ENCODE data around the gene FUT9.

GRCh38 chr6:96059586-96059985 lies 43.8 kb downstream of the FUT9 start:
- TF ChIP-seq EZH2phosphoT487 (IDR thresholded peaks at IDR 0.05; ENCODE audit: borderline replicate concordance), result no peak
- no peak for TF ChIP-seq CTCF (conservative IDR thresholded peaks at IDR 0.05; ENCODE audit: low read length)
